ENCODE data around the gene PTPRG.

DNA sequence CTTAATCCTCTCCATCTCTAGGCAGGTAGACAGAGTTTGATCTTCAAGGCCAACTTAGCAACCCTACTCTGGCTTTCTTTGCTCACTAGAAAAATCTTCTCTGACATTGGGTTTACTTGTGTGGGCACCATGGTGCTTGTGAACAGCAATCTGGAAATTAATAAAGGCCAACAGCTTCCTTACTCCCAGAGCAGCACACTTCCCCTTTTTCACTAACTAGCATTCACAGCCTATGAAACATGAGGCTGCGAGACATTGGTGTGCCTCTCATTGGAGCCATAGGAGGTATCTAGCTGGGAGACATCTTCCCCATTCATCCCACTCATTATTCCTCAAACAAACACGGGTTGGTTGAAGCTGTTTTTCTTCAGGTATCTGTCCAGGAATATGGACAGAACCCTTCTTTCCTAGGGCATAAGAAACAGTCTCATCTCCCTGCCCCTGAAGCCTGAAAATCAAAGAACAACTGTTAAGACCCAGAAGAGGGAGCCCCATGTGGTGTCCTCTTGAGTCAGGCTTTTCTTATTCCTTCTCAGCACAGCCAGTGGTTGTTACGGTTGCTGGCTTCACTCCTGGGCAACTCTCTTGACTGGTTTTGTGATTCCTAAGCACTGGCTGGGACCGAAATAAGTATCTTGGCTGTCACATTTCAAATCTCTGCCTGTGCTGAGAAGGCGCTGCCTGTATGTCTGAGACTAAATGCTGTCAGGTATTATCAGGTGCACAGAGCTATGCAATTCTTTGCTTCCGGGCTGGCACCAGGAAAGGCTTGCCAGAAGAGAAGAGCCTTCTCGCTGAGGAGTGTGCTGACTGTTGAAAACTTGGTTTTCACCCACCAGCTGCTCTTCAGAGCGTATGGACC, 617.6 kb downstream of the PTPRG start:
- TF ChIP-seq POLR2A (IDR thresholded peaks at IDR 0.05; ENCODE audit: low read depth, low read length), result no peak
- TF ChIP-seq, protein P1, sequence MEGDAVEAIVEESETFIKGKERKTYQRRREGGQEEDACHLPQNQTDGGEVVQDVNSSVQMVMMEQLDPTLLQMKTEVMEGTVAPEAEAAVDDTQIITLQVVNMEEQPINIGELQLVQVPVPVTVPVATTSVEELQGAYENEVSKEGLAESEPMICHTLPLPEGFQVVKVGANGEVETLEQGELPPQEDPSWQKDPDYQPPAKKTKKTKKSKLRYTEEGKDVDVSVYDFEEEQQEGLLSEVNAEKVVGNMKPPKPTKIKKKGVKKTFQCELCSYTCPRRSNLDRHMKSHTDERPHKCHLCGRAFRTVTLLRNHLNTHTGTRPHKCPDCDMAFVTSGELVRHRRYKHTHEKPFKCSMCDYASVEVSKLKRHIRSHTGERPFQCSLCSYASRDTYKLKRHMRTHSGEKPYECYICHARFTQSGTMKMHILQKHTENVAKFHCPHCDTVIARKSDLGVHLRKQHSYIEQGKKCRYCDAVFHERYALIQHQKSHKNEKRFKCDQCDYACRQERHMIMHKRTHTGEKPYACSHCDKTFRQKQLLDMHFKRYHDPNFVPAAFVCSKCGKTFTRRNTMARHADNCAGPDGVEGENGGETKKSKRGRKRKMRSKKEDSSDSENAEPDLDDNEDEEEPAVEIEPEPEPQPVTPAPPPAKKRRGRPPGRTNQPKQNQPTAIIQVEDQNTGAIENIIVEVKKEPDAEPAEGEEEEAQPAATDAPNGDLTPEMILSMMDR (IDR thresholded peaks at IDR 0.05; ENCODE audit: extremely low read depth in 1 of 2, insufficient read depth in 1 of 2, low read depth in 1 of 2, low read length in 2 of 2), result no peak
- TF ChIP-seq POLR2AphosphoS5 (IDR thresholded peaks at IDR 0.05; ENCODE audit: insufficient read depth, low read depth, low read length), result no peak
- TF ChIP-seq FOS (IDR thresholded peaks at IDR 0.05; ENCODE audit: borderline replicate concordance, insufficient read depth, low read length), result no peak
- TF ChIP-seq, protein P2, sequence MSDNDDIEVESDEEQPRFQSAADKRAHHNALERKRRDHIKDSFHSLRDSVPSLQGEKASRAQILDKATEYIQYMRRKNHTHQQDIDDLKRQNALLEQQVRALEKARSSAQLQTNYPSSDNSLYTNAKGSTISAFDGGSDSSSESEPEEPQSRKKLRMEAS (IDR thresholded peaks at IDR 0.05; ENCODE audit: insufficient read depth, insufficient read length), result no peak
